Measurements from ENCODE around the gene ESAM. TPM values are rescaled to one million over a fixed set of nuclear protein-coding genes. Genes with fewer than 3 reads are reported as not detected.

The ESAM gene
- total and polyA plus RNA-seq, 2 donors (not counting 1 experiment from before 2014, with no cell fraction given) = 1.4 to 14.5 TPM

DNA sequence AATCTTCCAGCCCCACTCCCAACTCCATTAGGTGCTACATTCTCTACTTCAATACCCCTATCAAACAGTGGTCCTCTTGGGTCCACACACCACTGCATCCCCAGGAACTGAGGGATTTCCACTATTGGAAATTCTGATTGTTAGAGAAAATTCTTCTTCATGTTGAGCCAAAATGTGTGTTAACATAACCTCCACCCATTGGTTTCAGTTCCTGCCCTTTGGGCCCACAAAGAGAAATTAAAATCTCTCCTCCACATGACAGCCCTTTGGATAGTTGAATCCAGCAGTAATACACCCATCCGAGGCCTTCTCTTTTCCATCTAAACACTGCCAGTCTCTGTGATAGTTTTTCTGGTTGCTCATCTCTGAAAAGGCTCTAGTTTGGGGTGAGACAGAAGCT, 12.2 kb downstream of the ESAM start:
- Histone ChIP-seq H3K4me3 (ENCODE audit: control extremely low read depth in 1 of 5, extremely low read depth in 1 of 5, insufficient read depth in 1 of 5, low read depth in 2 of 5, low read length in 4 of 5) (no peak overlapping the region), H3K4me1 (ENCODE audit: control insufficient read depth in 2 of 2, insufficient read depth in 2 of 2, low read length in 2 of 2) (peaks cover 24 to 47% of the 10 kb centered on the region in 2 donors), H3K36me3 (replicated peaks in 1 of 2; ENCODE audit: control extremely low read depth in 1 of 2, control insufficient read depth in 1 of 2, extremely low read depth in 1 of 2, insufficient read depth in 2 of 2, low read length in 1 of 2) (no peaks in the 10 kb centered on the region), H3K9me3 (ENCODE audit: control extremely low read depth in 1 of 3, control insufficient read depth in 2 of 3, insufficient read depth in 1 of 3, low read length in 2 of 3) (no peaks in the 10 kb centered on the region), H3K9ac (ENCODE audit: low read length) (no peak overlapping the region), H2AFZ (ENCODE audit: insufficient read depth, low read depth, low read length, poor library complexity, severe bottlenecking) (no peak overlapping the region), H3K27me3 (replicated peaks in 1 of 4; ENCODE audit: control extremely low read depth in 1 of 4, control insufficient read depth in 3 of 4, insufficient read depth in 4 of 4, low read length in 3 of 4) (no peaks in the 10 kb centered on the region), H3K4me2 (replicated peaks; ENCODE audit: low read depth, low read length, poor library complexity, severe bottlenecking) (peak overlapping the region; percentile 34), H4K20me1 (ENCODE audit: control insufficient read depth, insufficient read depth, low read length, poor library complexity, severe bottlenecking) (no peaks in the 10 kb centered on the region), H3K27ac (ENCODE audit: low read length in 2 of 2) (no peak overlapping the region), H3K79me2 (ENCODE audit: control insufficient read depth, insufficient read depth, low read length) (peaks cover 5% of the 10 kb centered on the region)
- no CpG with 5 or more reads among the region's 1 CpG for WGBS (ENCODE audit: insufficient coverage)
- ChIA-PET CTCF (interaction anchor here (9.8 kb wide), 1 partner anchor 12 kb away, joined by 153 read pairs; the partner anchor contains the start of gene ESAM), POLR2A (interaction anchor here (1.2 kb wide), 1 partner anchor 11 kb away, joined by 4 read pairs; no protein-coding TSS in a partner anchor)
- DNase-seq (no peak), ATAC-seq (ENCODE audit: low read depth) (no peak)
- TF ChIP-seq, protein P1, sequence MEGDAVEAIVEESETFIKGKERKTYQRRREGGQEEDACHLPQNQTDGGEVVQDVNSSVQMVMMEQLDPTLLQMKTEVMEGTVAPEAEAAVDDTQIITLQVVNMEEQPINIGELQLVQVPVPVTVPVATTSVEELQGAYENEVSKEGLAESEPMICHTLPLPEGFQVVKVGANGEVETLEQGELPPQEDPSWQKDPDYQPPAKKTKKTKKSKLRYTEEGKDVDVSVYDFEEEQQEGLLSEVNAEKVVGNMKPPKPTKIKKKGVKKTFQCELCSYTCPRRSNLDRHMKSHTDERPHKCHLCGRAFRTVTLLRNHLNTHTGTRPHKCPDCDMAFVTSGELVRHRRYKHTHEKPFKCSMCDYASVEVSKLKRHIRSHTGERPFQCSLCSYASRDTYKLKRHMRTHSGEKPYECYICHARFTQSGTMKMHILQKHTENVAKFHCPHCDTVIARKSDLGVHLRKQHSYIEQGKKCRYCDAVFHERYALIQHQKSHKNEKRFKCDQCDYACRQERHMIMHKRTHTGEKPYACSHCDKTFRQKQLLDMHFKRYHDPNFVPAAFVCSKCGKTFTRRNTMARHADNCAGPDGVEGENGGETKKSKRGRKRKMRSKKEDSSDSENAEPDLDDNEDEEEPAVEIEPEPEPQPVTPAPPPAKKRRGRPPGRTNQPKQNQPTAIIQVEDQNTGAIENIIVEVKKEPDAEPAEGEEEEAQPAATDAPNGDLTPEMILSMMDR (IDR thresholded peaks at IDR 0.05) = no peak
- Mint-ChIP-seq H3K4me1 (peaks cover 35% of the 10 kb centered on the region), H3K4me3 (no peak overlapping the region), H3K9me3 (ENCODE audit: insufficient read depth) (no peaks in the 10 kb centered on the region), H3K27me3 (no peaks in the 10 kb centered on the region), H3K27ac (peak overlapping the region; percentile 26)
- intact Hi-C loops (cut with micrococcal nuclease) = loop anchor here (5.0 kb wide), 2 partner anchors 128 to 202 kb away; partner anchors contain the start of genes CCDC15 and TBRG1

DNA sequence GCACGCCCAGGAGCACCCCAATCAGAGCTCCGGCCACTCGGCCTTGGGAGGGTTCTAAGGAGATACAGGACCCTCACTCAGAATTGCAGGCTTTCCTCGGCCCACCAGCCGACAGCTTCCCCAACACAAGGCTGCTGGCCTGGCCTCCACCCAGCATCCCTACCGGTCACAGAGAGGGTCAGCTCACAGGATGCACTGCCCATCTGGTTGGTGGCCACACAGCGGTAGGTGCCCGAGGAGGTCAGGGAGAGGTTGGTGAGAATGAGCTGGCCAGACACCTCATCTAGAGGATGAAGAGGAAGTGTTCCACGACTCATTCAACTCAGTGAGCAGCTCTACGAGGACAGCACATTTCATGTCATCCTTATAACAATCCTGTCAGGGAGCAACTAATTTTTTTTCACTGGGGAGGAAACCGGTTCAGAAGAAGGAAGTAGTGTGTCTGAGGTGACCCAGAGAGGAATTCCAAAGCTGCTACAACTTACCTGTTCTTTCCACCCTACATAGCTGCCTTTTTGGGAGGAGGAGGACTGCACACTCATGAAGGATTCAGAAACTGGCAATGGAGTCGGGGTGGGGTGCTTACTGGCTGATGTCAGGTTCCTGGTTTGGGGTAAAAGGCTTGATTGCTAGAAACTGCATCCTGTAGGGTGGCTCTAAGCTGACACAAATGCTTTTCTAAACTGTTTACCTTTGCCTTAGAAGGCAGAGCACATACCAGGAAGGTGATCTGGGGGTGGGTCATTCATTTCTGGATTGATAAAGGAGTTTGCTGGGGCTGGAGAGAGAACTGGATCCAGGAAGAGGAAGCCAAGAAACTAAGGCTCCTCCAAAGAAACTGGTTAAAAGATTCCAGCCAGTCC, 13.4 kb downstream of the ESAM start:
- H3K4me3 Mint-ChIP-seq = peak overlapping the region; percentile 29
- WGBS (ENCODE audit: insufficient coverage) = 90% methylated on average over 8 of the region's 12 CpGs
- ChIA-PET POLR2A (interaction anchor here (1.2 kb wide), 1 partner anchor 12 kb away, joined by 4 read pairs; no protein-coding TSS in a partner anchor), CTCF (interaction anchor here (1.0 to 9.8 kb wide), 7 partner anchors 8 to 90 kb away, joined by 3 to 153 read pairs (median 3); partner anchors contain the start of gene ESAM)
- no peak overlapping the region for H3K9ac ChIP-seq (ENCODE audit: low read length)
- H3K27ac ChIP-seq (ENCODE audit: low read length in 2 of 2) = no peak overlapping the region
- H2AFZ ChIP-seq (ENCODE audit: insufficient read depth, low read depth, low read length, poor library complexity, severe bottlenecking) = no peak overlapping the region
- TF ChIP-seq, protein P1 (IDR thresholded peaks at IDR 0.05) = no peak
- no peak for TF ChIP-seq EZH2 (IDR thresholded peaks at IDR 0.05; ENCODE audit: borderline replicate concordance, insufficient read depth, low read depth, low read length, poor library complexity, severe bottlenecking)
- no peak overlapping the region for H3K4me3 ChIP-seq (ENCODE audit: control extremely low read depth in 1 of 5, extremely low read depth in 1 of 5, insufficient read depth in 1 of 5, low read depth in 2 of 5, low read length in 4 of 5)
- peaks cover 5% of the 10 kb centered on the region for H3K79me2 ChIP-seq (ENCODE audit: control insufficient read depth, insufficient read depth, low read length)
- H3K27me3 ChIP-seq (replicated peaks in 1 of 4; ENCODE audit: control extremely low read depth in 1 of 4, control insufficient read depth in 3 of 4, insufficient read depth in 4 of 4, low read length in 3 of 4) = no peaks in the 10 kb centered on the region
- H3K27ac Mint-ChIP-seq = peak overlapping the region; percentile 46
- peaks cover 24 to 47% of the 10 kb centered on the region in 2 donors for H3K4me1 ChIP-seq (ENCODE audit: control insufficient read depth in 2 of 2, insufficient read depth in 2 of 2, low read length in 2 of 2)
- no peak for DNase-seq
- intact Hi-C loops (cut with micrococcal nuclease) = loop anchor here (5.0 kb wide), 2 partner anchors 126 to 204 kb away; partner anchors contain the start of genes CCDC15 and TBRG1
- H3K27me3 Mint-ChIP-seq = no peaks in the 10 kb centered on the region
- peaks cover 35% of the 10 kb centered on the region for H3K4me1 Mint-ChIP-seq
- no peaks in the 10 kb centered on the region for H4K20me1 ChIP-seq (ENCODE audit: control insufficient read depth, insufficient read depth, low read length, poor library complexity, severe bottlenecking)
- no peak for ATAC-seq (ENCODE audit: low read depth)
- no peaks in the 10 kb centered on the region for H3K9me3 Mint-ChIP-seq (ENCODE audit: insufficient read depth)
- H3K36me3 ChIP-seq (replicated peaks in 1 of 2; ENCODE audit: control extremely low read depth in 1 of 2, control insufficient read depth in 1 of 2, extremely low read depth in 1 of 2, insufficient read depth in 2 of 2, low read length in 1 of 2) = no peaks in the 10 kb centered on the region
- H3K4me2 ChIP-seq (replicated peaks; ENCODE audit: low read depth, low read length, poor library complexity, severe bottlenecking) = peak overlapping the region; percentile 34
- H3K9me3 ChIP-seq (ENCODE audit: control extremely low read depth in 1 of 3, control insufficient read depth in 2 of 3, insufficient read depth in 1 of 3, low read length in 2 of 3) = no peaks in the 10 kb centered on the region
